HG02981 (cell line): ENCODE results near the gene AKAP9.
"Not testable (repeated sequence)": the region's sequence is repeated elsewhere in the genome, so short reads cannot be mapped to it uniquely, and the experiment has no call there.

Experiments
- ATAC-seq: cut with Tn5 transposase; IDR thresholded peaks from one replicate; pipeline ENCODE4 v1.9.1; 2021; ENCODE audit warnings: mild to moderate bottlenecking, moderate library complexity; ENCODE audit not compliant: unreplicated experiment

AKAP9 gene

GRCh38 chr7:92002720-92003119, 62.1 kb downstream of the AKAP9 start:
- ATAC-seq: no peak

- no peak for ATAC-seq
Measured at GRCh38 chr7:92006046-92006445, 65.4 kb downstream of the AKAP9 start.

GRCh38 chr7:92010215-92010614, 69.6 kb downstream of the AKAP9 start:
- no peak for ATAC-seq

GRCh38 chr7:92013611-92014010, 72.9 kb downstream of the AKAP9 start:
- no peak for ATAC-seq

GRCh38 chr7:92020636-92021035, 80.0 kb downstream of the AKAP9 start:
- ATAC-seq: no peak

GRCh38 chr7:92025260-92025659, 84.6 kb downstream of the AKAP9 start:
- ATAC-seq: no peak

- ATAC-seq: not testable (repeated sequence)
Measured at GRCh38 chr7:92026635-92027034, 86.0 kb downstream of the AKAP9 start.

- not testable (repeated sequence) for ATAC-seq
Measured at GRCh38 chr7:92027128-92027527, 86.5 kb downstream of the AKAP9 start.

- ATAC-seq: no peak
Measured at GRCh38 chr7:92028226-92028625, 87.6 kb downstream of the AKAP9 start.

GRCh38 chr7:92028686-92029085, 88.0 kb downstream of the AKAP9 start:
- no peak for ATAC-seq

GRCh38 chr7:92034116-92034515, 93.5 kb downstream of the AKAP9 start:
- no peak for ATAC-seq

- no peak for ATAC-seq
Measured at GRCh38 chr7:92035576-92035975, 94.9 kb downstream of the AKAP9 start.

- no peak for ATAC-seq
Measured at GRCh38 chr7:92039900-92040299, 99.2 kb downstream of the AKAP9 start.

- ATAC-seq: no peak
Measured at GRCh38 chr7:92042056-92042737, 101.5 kb downstream of the AKAP9 start.

- no peak for ATAC-seq
Measured at GRCh38 chr7:92043098-92043497, 102.4 kb downstream of the AKAP9 start.

- ATAC-seq: no peak
Measured at GRCh38 chr7:92043637-92044036, 103.0 kb downstream of the AKAP9 start.

GRCh38 chr7:92044148-92044547, 103.5 kb downstream of the AKAP9 start:
- ATAC-seq: no peak

GRCh38 chr7:92044940-92045339, 104.3 kb downstream of the AKAP9 start:
- no peak for ATAC-seq

- ATAC-seq: no peak
Measured at GRCh38 chr7:92051655-92052054, 111.0 kb downstream of the AKAP9 start.

GRCh38 chr7:92052159-92052558, 111.5 kb downstream of the AKAP9 start:
- no peak for ATAC-seq

GRCh38 chr7:92052684-92053083, 112.0 kb downstream of the AKAP9 start:
- ATAC-seq: no peak

- no peak for ATAC-seq
Measured at GRCh38 chr7:92053312-92053711, 112.7 kb downstream of the AKAP9 start.

GRCh38 chr7:92056286-92056685, 115.6 kb downstream of the AKAP9 start:
- ATAC-seq: no peak
